GM23338 (cell line): ENCODE results near the gene OLFM1. TPM values are rescaled to one million over a fixed set of nuclear protein-coding genes. Genes with fewer than 3 reads are reported as not detected.

Experiments
- ATAC-seq: fragments of 200-7000 bp; cut with Tn5 transposase; 3 replicates; pipeline ENCODE4 v1.9.1; 2020
- DNase-seq: peaks from one replicate; pipeline ENCODE4 v3.0.0-alpha.2; 2015; ENCODE audit warnings: low spot score
- H2AFZ ChIP-seq: fragments of 200-600 bp; sonication (generic); 2 replicates; pipeline ENCODE4 v1.8.0; 2016; ENCODE audit warnings: antibody characterized with exemption, mild to moderate bottlenecking, moderate library complexity
- H3F3A ChIP-seq: fragments of 200-600 bp; sonication (generic); replicated peaks from 2 replicates; pipeline ENCODE4 v1.8.0; 2017; ENCODE audit warnings: antibody characterized with exemption, mixed run types, low read depth
- H3K27ac ChIP-seq: fragments of 200-600 bp; sonication (generic); 2 replicates; pipeline ENCODE4 v1.6.1; 2016; ENCODE audit warnings: low read depth
- H3K27me3 ChIP-seq: fragments of 200-600 bp; sonication (generic); 2 replicates; pipeline ENCODE4 v1.8.0; 2016; ENCODE audit warnings: mild to moderate bottlenecking, mixed run types, moderate library complexity; ENCODE audit not compliant: insufficient read depth
- H3K36me3 ChIP-seq: fragments of 200-600 bp; sonication (generic); 2 replicates; pipeline ENCODE4 v1.8.0; 2016; ENCODE audit warnings: mild to moderate bottlenecking; ENCODE audit not compliant: insufficient read depth
- H3K4me1 ChIP-seq: fragments of 200-600 bp; sonication (generic); 2 replicates; pipeline ENCODE4 v1.8.0; 2016; ENCODE audit warnings: mild to moderate bottlenecking, moderate library complexity; ENCODE audit not compliant: insufficient read depth
- H3K4me2 ChIP-seq: fragments of 200-600 bp; sonication (generic); 2 replicates; pipeline ENCODE4 v1.7.1; 2017; ENCODE audit warnings: mixed run types
- H3K4me3 ChIP-seq: fragments of 200-600 bp; sonication (generic); 2 replicates; pipeline ENCODE4 v1.6.1; 2016; ENCODE audit warnings: mixed run types
- H3K79me2 ChIP-seq: fragments of 200-600 bp; sonication (generic); replicated peaks from 2 replicates; pipeline ENCODE4 v1.8.0; 2017; ENCODE audit warnings: mild to moderate bottlenecking; ENCODE audit not compliant: insufficient read depth
- H3K9me2 ChIP-seq: fragments of 200-600 bp; sonication (generic); 2 replicates; pipeline ENCODE4 v1.8.0; 2017; ENCODE audit not compliant: insufficient read depth
- H4K20me1 ChIP-seq: fragments of 200-600 bp; sonication (generic); replicated peaks from 2 replicates; pipeline ENCODE4 v1.8.0; 2017; ENCODE audit warnings: mild to moderate bottlenecking; ENCODE audit not compliant: insufficient read depth
- H3K27ac Mint-ChIP-seq: 2 replicates; pipeline ENCODE4 v1.8.0; 2020; ENCODE audit warnings: inconsistent platforms, mild to moderate bottlenecking, moderate library complexity, mixed read lengths
- H3K27me3 Mint-ChIP-seq: 3 replicates; pipeline ENCODE4 v1.8.0; 2022; ENCODE audit warnings: low read depth, mild to moderate bottlenecking, moderate library complexity, mixed read lengths, inconsistent platforms; ENCODE audit not compliant: insufficient read depth, poor library complexity
- H3K36me3 Mint-ChIP-seq: 3 replicates; pipeline ENCODE4 v1.8.0; 2021; ENCODE audit warnings: low read depth, mild to moderate bottlenecking, inconsistent platforms, moderate library complexity, mixed read lengths
- H3K4me1 Mint-ChIP-seq: 3 replicates; pipeline ENCODE4 v1.8.0; 2020; ENCODE audit warnings: mild to moderate bottlenecking, inconsistent platforms, mixed read lengths
- H3K4me3 Mint-ChIP-seq: 3 replicates; pipeline ENCODE4 v1.8.0; 2021; ENCODE audit warnings: moderate library complexity, mild to moderate bottlenecking, inconsistent platforms, mixed read lengths
- H3K9me3 Mint-ChIP-seq: 3 replicates; pipeline ENCODE4 v1.8.0; 2020; ENCODE audit warnings: moderate library complexity, mild to moderate bottlenecking, inconsistent platforms, mixed read lengths
- CREB1 ChIP-seq: fragments of 250-450 bp; sonication (Bioruptor Pico); IDR thresholded peaks from 2 replicates; pipeline ENCODE4 v1.5.0; 2020; ENCODE audit warnings: low read depth, mild to moderate bottlenecking, moderate library complexity
- CTCF ChIP-seq, 2 experiments: fragments of 200-600 bp in 1 of 2; sonication (generic) in 1 of 2; conservative IDR thresholded peaks; 2 replicates each; pipeline versions ENCODE4 v1.5.1 to v1.6.1; 2016 to 2017; ENCODE audit warnings: antibody characterized with exemption in 2 of 2, low read depth in 2 of 2, mild to moderate bottlenecking in 2 of 2, moderate library complexity in 1 of 2
- EZH2 ChIP-seq: fragments of 200-600 bp; sonication (generic); IDR thresholded peaks from one replicate; pipeline ENCODE4 v1.8.0; 2017; ENCODE audit warnings: antibody characterized with exemption, mild to moderate bottlenecking, low read depth; ENCODE audit not compliant: unreplicated experiment
- EZH2phosphoT487 ChIP-seq: fragments of 200-600 bp; sonication (generic); IDR thresholded peaks from one replicate; pipeline ENCODE4 v1.8.1; 2018; ENCODE audit warnings: antibody characterized with exemption; ENCODE audit not compliant: unreplicated experiment
- JUNB ChIP-seq: IDR thresholded peaks from one replicate; pipeline ENCODE4 v1.6.1; 2016; ENCODE audit warnings: antibody characterized with exemption; ENCODE audit not compliant: unreplicated experiment
- NANOG ChIP-seq: IDR thresholded peaks from 2 replicates; pipeline ENCODE4 v1.6.1; 2016; ENCODE audit warnings: antibody characterized with exemption, borderline replicate concordance
- POLR2AphosphoS5 ChIP-seq: IDR thresholded peaks from 2 replicates; pipeline ENCODE4 v1.6.1; 2016; ENCODE audit warnings: antibody characterized with exemption, low read depth
- ZNF114 ChIP-seq: fragments of 250-450 bp; sonication (Bioruptor Pico); IDR thresholded peaks from 2 replicates; pipeline ENCODE4 v1.5.0; 2020; ENCODE audit warnings: mild to moderate bottlenecking, moderate library complexity
- polyA plus RNA-seq: library from polyadenylated mRNA; unstranded; fragments of >200 nt; fragmentation: Nextera tagmentation; extraction: Ambion mirVana; gene quantifications from 2 replicates; pipeline ENCODE4 v1.2.1, GENCODE V29; 2016
- total RNA-seq: library from RNA; depleted of rRNA; stranded (reverse); fragments of >200 nt; shearing (Covaris generic); gene quantifications from 2 replicates; pipeline ENCODE4 v1.2.3, GENCODE V29; 2014
- TF ChIP-seq, protein P1 (sequence below): fragments of 250-450 bp; sonication (Bioruptor Pico); IDR thresholded peaks from 2 replicates; pipeline ENCODE4 v1.5.0; 2020; ENCODE audit warnings: mild to moderate bottlenecking, moderate library complexity

The OLFM1 gene
- total and polyA plus RNA-seq, 2 experiments from 2014 or later: 20.6 to 40.1 TPM

GRCh38 chr9:135158564-135158937 lies 71.1 kb downstream of the OLFM1 start (continued):
- TF ChIP-seq, protein P1, sequence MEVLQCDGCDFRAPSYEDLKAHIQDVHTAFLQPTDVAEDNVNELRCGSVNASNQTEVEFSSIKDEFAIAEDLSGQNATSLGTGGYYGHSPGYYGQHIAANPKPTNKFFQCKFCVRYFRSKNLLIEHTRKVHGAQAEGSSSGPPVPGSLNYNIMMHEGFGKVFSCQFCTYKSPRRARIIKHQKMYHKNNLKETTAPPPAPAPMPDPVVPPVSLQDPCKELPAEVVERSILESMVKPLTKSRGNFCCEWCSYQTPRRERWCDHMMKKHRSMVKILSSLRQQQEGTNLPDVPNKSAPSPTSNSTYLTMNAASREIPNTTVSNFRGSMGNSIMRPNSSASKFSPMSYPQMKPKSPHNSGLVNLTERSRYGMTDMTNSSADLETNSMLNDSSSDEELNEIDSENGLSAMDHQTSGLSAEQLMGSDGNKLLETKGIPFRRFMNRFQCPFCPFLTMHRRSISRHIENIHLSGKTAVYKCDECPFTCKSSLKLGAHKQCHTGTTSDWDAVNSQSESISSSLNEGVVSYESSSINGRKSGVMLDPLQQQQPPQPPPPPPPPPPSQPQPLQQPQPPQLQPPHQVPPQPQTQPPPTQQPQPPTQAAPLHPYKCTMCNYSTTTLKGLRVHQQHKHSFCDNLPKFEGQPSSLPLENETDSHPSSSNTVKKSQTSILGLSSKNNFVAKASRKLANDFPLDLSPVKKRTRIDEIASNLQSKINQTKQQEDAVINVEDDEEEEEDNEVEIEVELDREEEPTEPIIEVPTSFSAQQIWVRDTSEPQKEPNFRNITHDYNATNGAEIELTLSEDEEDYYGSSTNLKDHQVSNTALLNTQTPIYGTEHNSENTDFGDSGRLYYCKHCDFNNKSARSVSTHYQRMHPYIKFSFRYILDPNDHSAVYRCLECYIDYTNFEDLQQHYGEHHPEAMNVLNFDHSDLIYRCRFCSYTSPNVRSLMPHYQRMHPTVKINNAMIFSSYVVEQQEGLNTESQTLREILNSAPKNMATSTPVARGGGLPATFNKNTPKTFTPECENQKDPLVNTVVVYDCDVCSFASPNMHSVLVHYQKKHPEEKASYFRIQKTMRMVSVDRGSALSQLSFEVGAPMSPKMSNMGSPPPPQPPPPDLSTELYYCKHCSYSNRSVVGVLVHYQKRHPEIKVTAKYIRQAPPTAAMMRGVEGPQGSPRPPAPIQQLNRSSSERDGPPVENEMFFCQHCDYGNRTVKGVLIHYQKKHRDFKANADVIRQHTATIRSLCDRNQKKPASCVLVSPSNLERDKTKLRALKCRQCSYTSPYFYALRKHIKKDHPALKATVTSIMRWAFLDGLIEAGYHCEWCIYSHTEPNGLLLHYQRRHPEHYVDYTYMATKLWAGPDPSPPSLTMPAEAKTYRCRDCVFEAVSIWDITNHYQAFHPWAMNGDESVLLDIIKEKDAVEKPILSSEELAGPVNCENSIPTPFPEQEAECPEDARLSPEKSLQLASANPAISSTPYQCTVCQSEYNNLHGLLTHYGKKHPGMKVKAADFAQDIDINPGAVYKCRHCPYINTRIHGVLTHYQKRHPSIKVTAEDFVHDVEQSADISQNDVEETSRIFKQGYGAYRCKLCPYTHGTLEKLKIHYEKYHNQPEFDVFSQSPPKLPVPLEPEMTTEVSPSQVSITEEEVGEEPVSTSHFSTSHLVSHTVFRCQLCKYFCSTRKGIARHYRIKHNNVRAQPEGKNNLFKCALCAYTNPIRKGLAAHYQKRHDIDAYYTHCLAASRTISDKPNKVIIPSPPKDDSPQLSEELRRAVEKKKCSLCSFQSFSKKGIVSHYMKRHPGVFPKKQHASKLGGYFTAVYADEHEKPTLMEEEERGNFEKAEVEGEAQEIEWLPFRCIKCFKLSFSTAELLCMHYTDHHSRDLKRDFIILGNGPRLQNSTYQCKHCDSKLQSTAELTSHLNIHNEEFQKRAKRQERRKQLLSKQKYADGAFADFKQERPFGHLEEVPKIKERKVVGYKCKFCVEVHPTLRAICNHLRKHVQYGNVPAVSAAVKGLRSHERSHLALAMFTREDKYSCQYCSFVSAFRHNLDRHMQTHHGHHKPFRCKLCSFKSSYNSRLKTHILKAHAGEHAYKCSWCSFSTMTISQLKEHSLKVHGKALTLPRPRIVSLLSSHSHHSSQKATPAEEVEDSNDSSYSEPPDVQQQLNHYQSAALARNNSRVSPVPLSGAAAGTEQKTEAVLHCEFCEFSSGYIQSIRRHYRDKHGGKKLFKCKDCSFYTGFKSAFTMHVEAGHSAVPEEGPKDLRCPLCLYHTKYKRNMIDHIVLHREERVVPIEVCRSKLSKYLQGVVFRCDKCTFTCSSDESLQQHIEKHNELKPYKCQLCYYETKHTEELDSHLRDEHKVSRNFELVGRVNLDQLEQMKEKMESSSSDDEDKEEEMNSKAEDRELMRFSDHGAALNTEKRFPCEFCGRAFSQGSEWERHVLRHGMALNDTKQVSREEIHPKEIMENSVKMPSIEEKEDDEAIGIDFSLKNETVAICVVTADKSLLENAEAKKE (CRISPR knock-in tag): no peak
- TF ChIP-seq POLR2AphosphoS5 (no peak), CREB1 (CRISPR knock-in tag) (no peak), NANOG (no peak), JUNB (no peak), EZH2 (no peak), CTCF (conservative IDR thresholded peaks at IDR 0.05; ENCODE audit: low read depth in 2 of 2) (no peak)

GRCh38 chr9:135159801-135160200 lies 72.3 kb downstream of the OLFM1 start:
- Histone ChIP-seq H3K4me2 (no peak overlapping the region), H3F3A (no peaks in the 10 kb centered on the region), H3K4me3 (no peak overlapping the region), H3K36me3 (no peaks in the 10 kb centered on the region), H3K27ac (no peak overlapping the region), H3K9me2 (no peaks in the 10 kb centered on the region), H3K79me2 (no peaks in the 10 kb centered on the region), H4K20me1 (no peaks in the 10 kb centered on the region), H3K4me1 (no peaks in the 10 kb centered on the region), H3K27me3 (no peaks in the 10 kb centered on the region), H2AFZ (no peak overlapping the region)
- TF ChIP-seq POLR2AphosphoS5 (no peak), ZNF114 (CRISPR knock-in tag) (no peak), EZH2phosphoT487 (no peak)
- H3K27me3 Mint-ChIP-seq: peaks cover 6% of the 10 kb centered on the region
- H3K4me1 Mint-ChIP-seq: peaks cover 4% of the 10 kb centered on the region
- H3K27ac Mint-ChIP-seq: no peak overlapping the region
- no peak overlapping the region for H3K4me3 Mint-ChIP-seq
- ATAC-seq (no peak), DNase-seq (no peak)
- no peaks in the 10 kb centered on the region for H3K9me3 Mint-ChIP-seq
- H3K36me3 Mint-ChIP-seq: no peaks in the 10 kb centered on the region
